Effector memory CD4-positive, alpha-beta T cell (primary cell): ENCODE data around the gene SETD2.

Experiments
- DNase-seq, 3 donors: peaks; one replicate each; pipeline ENCODE4 v3.0.0-alpha.2; 2020
- H3K27ac ChIP-seq: 2 replicates; pipeline ENCODE4 v1.7.0; 2013; ENCODE audit warnings: mild to moderate bottlenecking, low read length, moderate library complexity; ENCODE audit not compliant: insufficient read depth, poor library complexity, severe bottlenecking
- H3K27me3 ChIP-seq: replicated peaks from 2 replicates; pipeline ENCODE4 v1.7.0; 2013; ENCODE audit warnings: mild to moderate bottlenecking, low read length; ENCODE audit not compliant: insufficient read depth, control insufficient read depth, poor library complexity, severe bottlenecking
- H3K36me3 ChIP-seq: 2 replicates; pipeline ENCODE4 v1.7.0; 2013; ENCODE audit warnings: mild to moderate bottlenecking, low read length, moderate library complexity; ENCODE audit not compliant: control insufficient read depth, insufficient read depth
- H3K4me1 ChIP-seq: 2 replicates; pipeline ENCODE4 v1.7.0; 2013; ENCODE audit warnings: low read length, mild to moderate bottlenecking; ENCODE audit not compliant: control insufficient read depth, insufficient read depth, poor library complexity, severe bottlenecking
- H3K4me3 ChIP-seq: 2 replicates; pipeline ENCODE4 v1.7.0; 2013; ENCODE audit warnings: low read length, low read depth, mild to moderate bottlenecking; ENCODE audit not compliant: insufficient read depth, poor library complexity, severe bottlenecking
- H3K9me3 ChIP-seq: 2 replicates; pipeline ENCODE4 v1.7.0; 2013; ENCODE audit warnings: mild to moderate bottlenecking, low read length, moderate library complexity; ENCODE audit not compliant: control insufficient read depth

The SETD2 gene

GRCh38 chr3:47008234-47008796 lies 155.6 kb downstream of the SETD2 start:
- DNase-seq: no peak
- Histone ChIP-seq H3K36me3 (peaks cover 59% of the 10 kb centered on the region), H3K9me3 (no peaks in the 10 kb centered on the region), H3K27me3 (no peaks in the 10 kb centered on the region), H3K27ac (no peak overlapping the region), H3K4me1 (no peaks in the 10 kb centered on the region), H3K4me3 (no peak overlapping the region)

GRCh38 chr3:47007482-47008233 lies 156.3 kb downstream of the SETD2 start:
- Histone ChIP-seq H3K36me3 (peaks cover 66% of the 10 kb centered on the region), H3K27ac (no peak overlapping the region), H3K4me3 (no peak overlapping the region), H3K4me1 (no peaks in the 10 kb centered on the region), H3K9me3 (no peaks in the 10 kb centered on the region), H3K27me3 (no peaks in the 10 kb centered on the region)
- no peak for DNase-seq

GRCh38 chr3:47007001-47007400 lies 156.9 kb downstream of the SETD2 start:
- no peak overlapping the region for H3K4me3 ChIP-seq
- no peaks in the 10 kb centered on the region for H3K9me3 ChIP-seq
- H3K36me3 ChIP-seq: peaks cover 72% of the 10 kb centered on the region
- no peaks in the 10 kb centered on the region for H3K4me1 ChIP-seq
- DNase-seq: no peak
- no peaks in the 10 kb centered on the region for H3K27me3 ChIP-seq
- H3K27ac ChIP-seq: no peak overlapping the region

- no peak overlapping the region for H3K4me3 ChIP-seq
- no peaks in the 10 kb centered on the region for H3K4me1 ChIP-seq
- peaks cover 80% of the 10 kb centered on the region for H3K36me3 ChIP-seq
- no peaks in the 10 kb centered on the region for H3K27me3 ChIP-seq
- no peak for DNase-seq
- H3K9me3 ChIP-seq: no peaks in the 10 kb centered on the region
- no peak overlapping the region for H3K27ac ChIP-seq
Observed at GRCh38 chr3:47006145-47006651, 157.7 kb downstream of the SETD2 start.

GRCh38 chr3:47005212-47006144 lies 158.4 kb downstream of the SETD2 start:
- H3K27ac ChIP-seq: no peak overlapping the region
- H3K36me3 ChIP-seq: peaks cover 87% of the 10 kb centered on the region

GRCh38 chr3:47004369-47005211 lies 159.3 kb downstream of the SETD2 start:
- Histone ChIP-seq H3K9me3 (no peaks in the 10 kb centered on the region), H3K4me1 (no peaks in the 10 kb centered on the region), H3K27ac (no peak overlapping the region), H3K4me3 (no peak overlapping the region), H3K36me3 (peaks cover 91% of the 10 kb centered on the region), H3K27me3 (no peaks in the 10 kb centered on the region)
- no peak for DNase-seq

More at GRCh38 chr3:47005212-47006144, 158.4 kb downstream of the SETD2 start:
- Histone ChIP-seq H3K4me1 (no peaks in the 10 kb centered on the region), H3K27me3 (no peaks in the 10 kb centered on the region), H3K4me3 (no peak overlapping the region), H3K9me3 (no peaks in the 10 kb centered on the region)
- no peak for DNase-seq

- Histone ChIP-seq H3K4me3 (no peak overlapping the region), H3K36me3 (peaks cover 99% of the 10 kb centered on the region)
Observed at GRCh38 chr3:47003461-47004368, 160.2 kb downstream of the SETD2 start.

GRCh38 chr3:47003056-47003410 lies 160.9 kb downstream of the SETD2 start:
- H3K4me3 ChIP-seq: no peak overlapping the region
- H3K27ac ChIP-seq: no peak overlapping the region
- DNase-seq: no peak
- H3K4me1 ChIP-seq: peaks cover 8% of the 10 kb centered on the region
- no peaks in the 10 kb centered on the region for H3K27me3 ChIP-seq
- no peaks in the 10 kb centered on the region for H3K9me3 ChIP-seq
- peaks cover 98% of the 10 kb centered on the region for H3K36me3 ChIP-seq

More at GRCh38 chr3:47003461-47004368, 160.2 kb downstream of the SETD2 start:
- H3K27ac ChIP-seq: no peak overlapping the region
- peaks cover under 1% of the 10 kb centered on the region for H3K4me1 ChIP-seq
- H3K27me3 ChIP-seq: no peaks in the 10 kb centered on the region
- H3K9me3 ChIP-seq: no peaks in the 10 kb centered on the region
- no peak for DNase-seq
